Mucosa of gallbladder (tissue), 1 donor: ENCODE measurements around the gene INSR. TPM values are rescaled to one million over a fixed set of nuclear protein-coding genes. Genes with fewer than 3 reads are reported as not detected.
A peak's percentile ranks its signal among the peaks of the same experiment; 100 is the strongest.
"Not testable (repeated sequence)": the region's sequence is repeated elsewhere in the genome, so short reads cannot be mapped to it uniquely, and the experiment has no call there.

Source experiments
- DNase-seq: peaks from one replicate; pipeline ENCODE4 v3.0.0-alpha.2; 2020; ENCODE audit warnings: low spot score
- total RNA-seq: library from RNA; stranded (reverse); gene quantifications from one replicate; pipeline ENCODE4 v1.2.1, GENCODE V29; 2021
- donor health status: DM: no; HTN: no; CAD: no.

INSR gene
- total RNA-seq, 1 donor from 2014 or later, result 90.7 TPM

DNA sequence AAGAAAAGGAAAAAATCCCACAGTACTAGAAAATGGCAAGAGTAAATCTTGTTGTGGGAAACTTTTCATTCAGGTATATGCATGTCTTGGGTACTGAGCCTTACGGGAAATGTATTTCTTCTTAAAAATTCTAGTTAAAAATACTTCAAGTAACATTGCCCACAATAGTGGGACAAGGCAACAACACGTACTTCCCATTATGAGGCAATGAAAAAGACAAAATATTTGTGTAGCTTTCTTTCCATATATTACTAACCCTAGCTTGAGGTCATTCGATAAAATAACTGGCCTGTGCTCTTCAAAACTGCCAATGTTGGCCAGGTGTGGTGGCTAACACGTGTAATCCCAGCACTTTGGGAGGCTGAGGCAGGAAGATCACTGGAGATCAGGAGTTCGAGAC lies 99.2 kb downstream of the INSR start:
- DNase-seq, result no peak

DNA sequence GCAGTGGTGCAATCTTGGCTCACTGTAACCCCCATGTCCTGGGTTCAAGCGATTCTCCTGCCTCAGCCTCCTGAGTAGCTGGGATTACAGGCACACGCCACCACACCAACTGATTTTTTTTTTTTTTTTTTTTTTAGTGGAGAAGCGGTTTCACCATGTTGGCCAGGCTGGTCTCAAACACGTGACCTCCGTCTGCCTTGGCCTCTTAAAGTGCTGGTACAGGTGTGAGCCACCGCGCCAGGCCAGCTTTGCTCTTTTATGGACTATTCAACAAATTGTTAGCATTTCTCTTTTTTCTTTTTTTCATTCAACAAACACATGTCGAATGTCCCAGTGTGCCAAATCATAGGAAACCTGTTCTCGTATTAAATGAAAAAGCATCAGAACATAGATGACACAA lies 99.6 kb downstream of the INSR start:
- DNase-seq, result no peak

DNA sequence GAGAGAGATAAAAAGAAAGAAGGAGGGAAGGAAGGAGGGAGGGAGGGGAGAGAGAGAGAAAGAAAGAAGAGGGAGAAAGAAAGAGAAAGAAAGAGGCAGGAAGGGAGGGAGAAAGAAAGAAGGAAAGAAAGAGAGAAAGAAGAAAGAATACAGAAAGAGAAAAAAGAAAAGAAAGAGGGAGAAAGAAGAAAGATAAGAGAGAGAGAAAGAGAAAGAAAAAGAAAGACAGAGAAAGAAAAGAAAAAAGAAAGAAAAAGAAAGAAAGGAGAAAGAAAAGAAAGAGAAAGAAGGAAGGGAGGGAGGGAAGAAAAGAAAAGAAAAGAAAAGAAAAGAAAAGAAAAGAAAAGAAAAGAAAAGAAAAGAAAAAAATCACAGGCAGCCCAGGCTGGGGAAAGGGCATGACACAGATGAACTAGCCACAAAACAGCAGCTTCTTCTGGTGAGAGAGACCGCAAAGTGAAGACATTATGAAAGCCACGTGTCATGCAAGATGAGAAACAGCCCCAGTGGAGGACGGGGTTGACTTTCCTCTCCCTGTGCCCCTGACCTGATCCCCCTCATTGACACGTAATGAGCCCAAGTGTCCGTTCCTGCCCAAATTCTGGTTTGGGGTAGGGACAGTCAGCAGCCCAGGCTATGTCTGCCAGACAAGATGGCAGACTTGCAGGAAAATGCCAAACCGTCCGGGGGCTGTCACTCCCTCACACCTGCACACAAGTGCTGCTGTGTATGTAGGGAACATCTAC lies 102.1 kb downstream of the INSR start:
- DNase-seq, result no peak

- no peak for DNase-seq
Observed at GRCh38 chr19:7188698-7189629, 105.2 kb downstream of the INSR start.

DNA sequence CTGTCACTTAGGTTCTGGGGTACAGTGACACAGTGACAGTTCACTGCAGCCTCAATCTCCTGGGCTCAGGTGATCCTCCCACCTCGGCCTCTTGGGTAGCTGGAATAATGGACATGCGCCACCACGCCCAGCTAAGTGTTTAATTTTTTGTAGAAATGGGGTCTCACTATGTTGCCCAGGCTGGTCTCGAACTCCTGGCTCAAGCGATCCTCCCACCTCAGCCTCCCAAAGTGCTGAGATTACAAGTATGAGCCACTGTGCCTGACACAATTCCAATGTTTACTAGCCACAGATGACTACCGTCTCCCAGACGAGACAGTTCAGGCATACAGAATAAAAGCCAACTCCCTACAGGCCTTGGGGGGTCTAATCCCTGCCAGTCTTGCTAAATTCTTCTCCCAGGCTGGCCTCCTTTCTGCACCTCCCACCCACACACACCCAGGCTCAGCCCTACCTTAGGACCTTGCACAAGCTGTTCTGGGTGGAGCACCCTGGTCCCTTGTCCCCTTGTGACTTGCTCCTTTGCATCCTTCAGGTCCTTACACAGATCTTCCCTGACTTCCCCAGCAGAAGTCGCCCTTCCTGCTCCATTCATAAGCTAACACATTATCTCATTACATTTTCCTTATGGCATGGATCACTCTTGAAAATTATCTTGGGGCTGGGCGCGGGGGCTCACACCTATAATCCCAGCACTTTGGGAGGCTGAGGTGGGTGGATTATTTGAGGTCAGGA lies 106.4 kb downstream of the INSR start:
- DNase-seq, result no peak

- DNase-seq, result no peak
Observed at GRCh38 chr19:7182489-7182888, 111.7 kb downstream of the INSR start.

GRCh38 chr19:7179917-7180306 lies 114.3 kb downstream of the INSR start:
- DNase-seq, result no peak

DNA sequence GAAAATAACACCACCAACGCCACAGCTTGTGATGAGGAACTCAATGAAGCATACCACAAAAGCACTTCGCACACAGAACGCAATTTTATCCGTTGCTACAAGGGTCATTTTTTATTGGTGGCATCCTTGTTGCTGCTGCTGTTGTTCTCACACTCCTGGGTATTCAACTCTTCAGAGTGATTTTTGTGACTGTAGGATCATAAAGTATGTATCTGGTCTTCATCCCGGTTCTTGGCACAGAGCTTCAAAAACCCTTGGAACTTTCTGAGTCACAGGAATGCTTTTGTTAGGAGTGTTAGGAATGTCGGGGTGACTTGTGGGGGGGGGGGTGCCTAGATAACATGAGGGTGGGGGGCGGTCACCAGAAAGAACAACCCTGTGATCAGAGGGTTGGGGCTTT lies 116.3 kb downstream of the INSR start:
- DNase-seq, result no peak

DNA sequence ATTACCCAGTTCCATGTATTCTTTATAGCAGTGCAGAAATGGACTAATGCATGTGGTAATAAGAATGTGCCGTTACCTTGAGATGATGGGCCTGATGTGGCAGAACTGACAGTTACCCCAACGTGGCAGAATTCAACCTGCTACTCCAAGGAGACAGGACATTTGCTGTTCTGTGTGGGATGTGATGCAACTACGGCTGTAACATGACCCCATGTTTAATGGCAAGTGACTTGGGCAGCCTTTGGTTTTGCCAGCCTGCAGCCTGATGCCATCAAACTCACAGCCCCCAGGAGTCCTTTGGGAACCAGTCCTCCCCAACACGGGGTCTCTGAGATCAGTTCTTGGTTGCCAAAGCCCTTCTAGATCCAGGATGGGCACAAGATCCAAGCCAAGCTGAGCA lies 117.4 kb downstream of the INSR start:
- DNase-seq, result no peak

DNA sequence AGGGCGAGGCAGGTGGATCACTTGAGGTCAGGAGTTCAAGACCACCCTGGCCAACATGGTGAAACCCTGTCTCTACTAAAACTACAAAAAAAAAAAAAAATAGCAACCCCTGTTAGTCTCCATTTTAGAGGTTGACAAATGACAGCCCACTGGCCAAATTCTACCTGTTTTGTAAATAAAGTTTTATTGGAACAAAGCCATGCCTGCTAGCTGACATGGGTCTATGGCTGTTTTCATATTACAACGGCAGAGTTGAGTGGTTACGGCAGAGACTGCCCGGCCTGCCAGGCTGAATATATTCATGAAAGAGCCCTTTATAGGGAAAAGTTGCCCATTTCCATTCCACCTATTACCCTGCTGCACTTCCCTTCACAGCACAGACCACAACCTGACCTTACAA lies 121.4 kb downstream of the INSR start:
- DNase-seq, result no peak

DNA sequence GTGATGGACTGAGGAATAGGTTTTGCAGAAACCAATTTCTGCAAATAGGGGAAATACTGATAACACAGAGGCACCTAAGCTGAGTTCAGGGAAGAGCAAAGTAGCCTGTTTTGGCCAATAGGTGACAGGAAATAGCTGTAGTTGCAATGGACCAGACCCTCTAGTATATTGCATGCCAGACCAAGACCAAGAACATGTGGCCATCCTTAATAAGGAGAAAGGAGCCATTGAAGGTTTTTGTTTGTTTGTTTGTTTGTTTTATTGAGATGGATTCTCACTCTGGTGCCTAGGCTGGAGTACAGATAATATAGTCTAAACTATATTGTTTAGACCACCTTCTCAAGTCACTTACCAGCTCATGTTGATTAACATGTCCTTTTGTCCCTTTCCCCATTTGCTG lies 123.2 kb downstream of the INSR start:
- DNase-seq, result no peak

DNA sequence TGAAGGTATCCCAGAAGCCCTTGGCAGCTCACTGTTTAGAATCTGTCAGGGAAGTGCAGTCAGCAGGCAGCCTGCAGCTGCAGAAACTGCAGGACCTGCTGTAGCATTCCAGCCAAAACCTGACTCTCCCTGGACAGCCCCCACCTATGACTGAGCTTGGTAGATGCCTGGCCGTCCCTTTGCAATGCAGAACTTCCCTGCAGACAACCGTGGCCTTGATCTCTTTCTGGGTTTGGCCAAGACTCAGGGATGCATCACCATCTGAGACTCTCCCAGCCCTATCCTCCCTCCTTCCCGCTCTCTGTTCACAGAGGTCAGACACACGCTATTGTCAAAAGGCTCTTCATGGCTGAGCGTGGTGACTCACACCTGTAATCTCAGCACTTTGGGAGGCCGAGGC lies 125.3 kb downstream of the INSR start:
- no peak for DNase-seq

GRCh38 chr19:7161292-7161691 lies 132.9 kb downstream of the INSR start:
- DNase-seq, result no peak

- DNase-seq, result peak; percentile 41
Observed at GRCh38 chr19:7159105-7159933, 134.9 kb downstream of the INSR start.

- no peak for DNase-seq
Observed at GRCh38 chr19:7153022-7153421, 141.2 kb downstream of the INSR start.

- DNase-seq, result no peak
Observed at GRCh38 chr19:7152568-7152967, 141.6 kb downstream of the INSR start.

DNA sequence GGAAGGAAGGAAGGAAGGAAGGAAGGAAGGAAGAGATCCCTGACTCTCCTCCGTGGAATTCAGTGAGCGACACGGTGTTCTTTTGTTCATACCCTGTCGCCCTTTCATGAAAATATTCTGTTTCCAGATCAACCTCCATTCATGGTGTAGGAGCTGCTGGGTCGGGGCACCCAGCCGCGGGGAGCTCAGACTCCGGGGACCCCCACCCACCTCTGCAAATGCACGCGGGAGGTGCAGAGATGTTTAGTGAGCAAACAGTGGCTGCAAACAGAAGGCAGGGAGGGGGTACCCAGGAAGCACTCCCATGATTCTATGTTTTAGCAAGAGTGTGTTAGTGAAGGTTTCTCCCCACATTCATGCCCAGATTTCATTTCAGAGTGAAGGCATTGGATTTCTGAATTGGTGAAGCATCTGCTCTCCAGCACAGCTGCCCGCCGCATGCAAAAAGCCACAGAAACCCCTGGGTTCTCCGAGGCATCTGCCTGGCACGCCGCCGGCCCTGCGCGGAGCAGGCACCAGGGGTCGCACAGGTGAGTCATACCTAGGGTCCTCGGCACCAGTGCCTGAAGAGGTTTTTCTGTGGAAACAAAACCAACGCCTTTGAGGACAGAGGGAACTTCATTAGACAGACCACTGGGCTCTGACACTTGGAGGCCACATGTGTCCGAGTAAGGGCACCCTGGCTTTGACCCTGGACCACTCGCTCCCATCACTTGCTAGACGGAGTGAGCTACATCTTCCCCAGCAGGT lies 144.1 kb downstream of the INSR start:
- DNase-seq, result no peak

DNA sequence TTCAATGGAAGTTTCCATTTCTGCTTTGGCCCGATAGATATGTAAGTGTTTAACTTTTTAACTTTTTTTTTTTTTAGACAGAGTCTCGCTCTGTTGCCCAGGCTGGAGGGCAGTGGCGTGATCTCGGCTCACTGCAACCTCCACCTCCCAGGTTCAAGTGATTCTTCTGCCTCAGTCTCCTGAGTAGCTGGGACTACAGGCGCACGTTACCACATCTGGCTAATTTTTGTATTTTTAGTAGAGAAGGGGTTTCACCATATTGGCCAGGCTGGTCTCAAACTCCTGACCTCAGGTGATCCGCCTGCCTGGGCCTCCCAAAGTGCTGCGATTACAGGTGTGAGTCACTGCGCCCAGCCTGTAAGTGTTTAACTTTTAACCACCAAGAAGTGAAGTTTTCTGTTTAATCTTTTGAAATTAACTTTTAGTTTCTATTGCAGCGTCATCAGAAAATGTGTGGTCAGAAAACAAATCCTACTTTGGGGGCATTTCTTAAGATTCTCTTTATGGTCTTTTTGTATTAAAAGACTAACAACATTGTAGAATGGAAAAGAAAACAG lies 147.0 kb downstream of the INSR start:
- not testable (repeated sequence) for DNase-seq

DNA sequence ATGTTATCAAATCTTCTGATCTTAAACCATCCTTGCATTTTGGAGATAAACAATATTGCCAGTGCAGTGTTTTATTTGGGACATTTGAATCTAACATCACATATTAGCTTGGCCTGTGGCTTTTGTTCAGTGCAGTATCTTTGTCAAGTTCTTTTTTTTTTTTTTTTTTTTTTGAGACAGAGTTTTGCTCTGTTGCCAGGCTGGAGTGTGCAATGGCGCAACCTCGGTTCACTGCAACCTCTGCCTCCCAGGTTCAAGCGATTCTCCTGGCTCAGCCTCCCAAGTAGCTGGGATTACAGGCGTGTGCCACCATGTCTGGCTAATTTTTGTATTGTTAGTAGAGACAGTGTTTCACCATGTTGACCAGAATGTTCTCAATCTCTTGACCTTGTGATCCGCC lies 148.1 kb downstream of the INSR start:
- DNase-seq, result not testable (repeated sequence)

DNA sequence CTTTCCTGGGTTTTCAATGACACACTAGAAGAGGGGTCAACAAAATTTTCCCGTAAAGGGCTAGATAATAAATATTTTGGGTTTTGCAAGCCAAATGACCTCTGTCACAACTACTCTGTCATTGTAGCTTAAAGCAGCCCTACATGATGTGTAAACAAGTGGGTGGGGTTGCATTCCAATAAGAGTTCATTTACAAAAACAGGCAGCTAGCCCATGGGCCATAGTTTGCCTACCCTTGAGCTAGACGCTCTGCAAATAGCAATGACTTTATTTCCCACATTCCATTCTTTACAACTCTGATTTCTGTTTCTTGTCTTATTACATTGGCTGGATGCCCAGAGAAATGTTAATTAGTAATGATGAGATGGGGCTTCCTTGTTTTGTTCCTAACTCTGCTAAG lies 148.7 kb downstream of the INSR start:
- DNase-seq, result no peak
